DOHH2 (cell line): Measurements from ENCODE around the gene RPS27.

ENCODE experiments used
- H3F3A ChIP-seq: fragments of 200-600 bp; sonication (generic), shearing (Covaris generic); 2 replicates; pipeline ENCODE4 v1.6.0; 2016; ENCODE audit warnings: antibody characterized with exemption, mild to moderate bottlenecking; ENCODE audit not compliant: control insufficient read depth, insufficient read depth
- H3K27ac ChIP-seq: fragments of 200-600 bp; sonication (generic); 2 replicates; pipeline ENCODE4 v1.5.1; 2014; ENCODE audit warnings: low read depth, mild to moderate bottlenecking, low read length, moderate library complexity
- H3K27me3 ChIP-seq: fragments of 200-600 bp; sonication (generic); 2 replicates; pipeline ENCODE4 v1.6.1; 2014; ENCODE audit warnings: mild to moderate bottlenecking, low read length, mixed read lengths; ENCODE audit not compliant: control insufficient read depth
- H3K36me3 ChIP-seq: fragments of 200-600 bp; sonication (generic); 2 replicates; pipeline ENCODE4 v1.6.1; 2014; ENCODE audit warnings: mild to moderate bottlenecking, low read length, moderate library complexity, mixed read lengths; ENCODE audit not compliant: control insufficient read depth
- H3K4me1 ChIP-seq: fragments of 200-600 bp; sonication (generic); 2 replicates; pipeline ENCODE4 v1.6.1; 2014; ENCODE audit warnings: mild to moderate bottlenecking, low read length, mixed read lengths; ENCODE audit not compliant: control insufficient read depth
- H3K4me2 ChIP-seq: fragments of 200-600 bp; sonication (generic); 2 replicates; pipeline ENCODE4 v1.6.0; 2014; ENCODE audit warnings: mild to moderate bottlenecking, low read length, moderate library complexity
- H3K4me3 ChIP-seq: fragments of 200-600 bp; sonication (generic); 2 replicates; pipeline ENCODE4 v1.5.1; 2014; ENCODE audit warnings: mild to moderate bottlenecking, low read length, mixed read lengths
- H3K79me2 ChIP-seq: fragments of 200-600 bp; sonication (generic); 2 replicates; pipeline ENCODE4 v1.6.1; 2014; ENCODE audit warnings: mild to moderate bottlenecking, low read length, mixed read lengths; ENCODE audit not compliant: control insufficient read depth
- H3K9me2 ChIP-seq: fragments of 200-600 bp; sonication (generic); replicated peaks from 2 replicates; pipeline ENCODE4 v1.6.1; 2014; ENCODE audit warnings: mild to moderate bottlenecking, low read length, mixed read lengths; ENCODE audit not compliant: control insufficient read depth
- H3K9me3 ChIP-seq: fragments of 200-600 bp; sonication (generic); 2 replicates; pipeline ENCODE4 v1.6.1; 2014; ENCODE audit warnings: antibody characterized with exemption, low read length, mixed read lengths; ENCODE audit not compliant: control insufficient read depth, insufficient read depth
- H4K20me1 ChIP-seq: fragments of 200-600 bp; sonication (generic); 2 replicates; pipeline ENCODE4 v1.6.0; 2014; ENCODE audit warnings: low read depth, mild to moderate bottlenecking, antibody characterized with exemption, low read length, moderate library complexity; ENCODE audit not compliant: control insufficient read depth, insufficient read depth
- CTCF ChIP-seq: fragments of 200-600 bp; sonication (generic); IDR thresholded peaks from one replicate; pipeline ENCODE4 v1.5.1; 2014; ENCODE audit warnings: antibody characterized with exemption, mild to moderate bottlenecking, low read depth, low read length; ENCODE audit not compliant: poor library complexity, severe bottlenecking
- EZH2phosphoT487 ChIP-seq: fragments of 200-600 bp; sonication (generic); IDR thresholded peaks from 2 replicates; pipeline ENCODE4 v1.6.1; 2017; ENCODE audit warnings: borderline replicate concordance, mild to moderate bottlenecking, antibody characterized with exemption, low read length, moderate library complexity, mixed read lengths

Gene RPS27

GRCh38 chr1:153944005-153944826, 46.3 kb upstream of the RPS27 start:
- H3K4me3 ChIP-seq: peak overlapping the region; percentile 76
- H3F3A ChIP-seq: peaks cover 17% of the 10 kb centered on the region
- H3K4me1 ChIP-seq: peaks cover 41% of the 10 kb centered on the region
- peak overlapping the region; percentile 86 for H3K4me2 ChIP-seq
- H3K9me3 ChIP-seq: no peaks in the 10 kb centered on the region
- peaks cover 34% of the 10 kb centered on the region for H3K79me2 ChIP-seq
- H3K9me2 ChIP-seq: no peaks in the 10 kb centered on the region
- peaks cover 86% of the 10 kb centered on the region for H3K36me3 ChIP-seq
- peak overlapping the region; percentile 90 for H3K27ac ChIP-seq
- no peak for TF ChIP-seq CTCF
- no peak for TF ChIP-seq EZH2phosphoT487
- no peaks in the 10 kb centered on the region for H3K27me3 ChIP-seq
- no peaks in the 10 kb centered on the region for H4K20me1 ChIP-seq

- Histone ChIP-seq H3K79me2 (peaks cover 34% of the 10 kb centered on the region), H3K4me1 (peaks cover 47% of the 10 kb centered on the region), H3K36me3 (peaks cover 85% of the 10 kb centered on the region), H3K27me3 (no peaks in the 10 kb centered on the region), H3K9me3 (no peaks in the 10 kb centered on the region), H3K9me2 (no peaks in the 10 kb centered on the region), H3K4me2 (peak overlapping the region; percentile 86), H4K20me1 (no peaks in the 10 kb centered on the region), H3F3A (peaks cover 17% of the 10 kb centered on the region), H3K4me3 (peak overlapping the region; percentile 76), H3K27ac (peak overlapping the region; percentile 90)
- TF ChIP-seq CTCF (no peak), EZH2phosphoT487 (no peak)
Measured at GRCh38 chr1:153944827-153945117, 45.8 kb upstream of the RPS27 start.

GRCh38 chr1:153945131-153945794, 45.3 kb upstream of the RPS27 start:
- Histone ChIP-seq H3K4me3 (peak overlapping the region; percentile 76), H3F3A (peaks cover 21% of the 10 kb centered on the region), H3K27ac (peak overlapping the region; percentile 90), H4K20me1 (no peaks in the 10 kb centered on the region), H3K79me2 (peaks cover 38% of the 10 kb centered on the region), H3K9me3 (no peaks in the 10 kb centered on the region), H3K27me3 (no peaks in the 10 kb centered on the region), H3K4me2 (peak overlapping the region; percentile 86), H3K4me1 (peaks cover 52% of the 10 kb centered on the region), H3K9me2 (no peaks in the 10 kb centered on the region), H3K36me3 (peaks cover 85% of the 10 kb centered on the region)
- TF ChIP-seq EZH2phosphoT487 (no peak), CTCF (no peak)
